ENCODE measurements around the gene OR1S2.

DNA sequence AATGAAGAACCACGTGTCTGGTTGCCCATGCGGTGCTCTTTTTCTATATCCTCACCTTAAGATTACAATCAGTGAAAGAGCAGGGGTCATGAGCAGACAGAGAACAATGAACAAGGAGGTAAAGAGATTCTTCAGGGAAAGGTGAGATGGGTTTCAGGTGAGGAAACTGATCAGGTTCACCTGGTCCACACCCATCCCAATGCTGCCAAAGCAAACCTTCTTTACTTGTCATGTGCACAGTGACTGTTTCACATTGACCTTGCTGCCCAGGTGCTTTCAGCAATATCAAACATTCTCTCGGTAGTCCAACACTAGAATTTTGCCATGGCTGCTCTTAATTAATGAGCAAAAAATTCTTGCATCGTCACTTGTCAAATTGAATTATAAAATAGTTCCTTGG is 39.6 kb downstream of the OR1S2 start:
- TF ChIP-seq, protein P1, sequence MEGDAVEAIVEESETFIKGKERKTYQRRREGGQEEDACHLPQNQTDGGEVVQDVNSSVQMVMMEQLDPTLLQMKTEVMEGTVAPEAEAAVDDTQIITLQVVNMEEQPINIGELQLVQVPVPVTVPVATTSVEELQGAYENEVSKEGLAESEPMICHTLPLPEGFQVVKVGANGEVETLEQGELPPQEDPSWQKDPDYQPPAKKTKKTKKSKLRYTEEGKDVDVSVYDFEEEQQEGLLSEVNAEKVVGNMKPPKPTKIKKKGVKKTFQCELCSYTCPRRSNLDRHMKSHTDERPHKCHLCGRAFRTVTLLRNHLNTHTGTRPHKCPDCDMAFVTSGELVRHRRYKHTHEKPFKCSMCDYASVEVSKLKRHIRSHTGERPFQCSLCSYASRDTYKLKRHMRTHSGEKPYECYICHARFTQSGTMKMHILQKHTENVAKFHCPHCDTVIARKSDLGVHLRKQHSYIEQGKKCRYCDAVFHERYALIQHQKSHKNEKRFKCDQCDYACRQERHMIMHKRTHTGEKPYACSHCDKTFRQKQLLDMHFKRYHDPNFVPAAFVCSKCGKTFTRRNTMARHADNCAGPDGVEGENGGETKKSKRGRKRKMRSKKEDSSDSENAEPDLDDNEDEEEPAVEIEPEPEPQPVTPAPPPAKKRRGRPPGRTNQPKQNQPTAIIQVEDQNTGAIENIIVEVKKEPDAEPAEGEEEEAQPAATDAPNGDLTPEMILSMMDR (IDR thresholded peaks at IDR 0.05): no peak
- no peak for TF ChIP-seq POLR2A (IDR thresholded peaks at IDR 0.05)
